ENCODE measurements around the gene CCDC187.

CCDC187 gene

DNA sequence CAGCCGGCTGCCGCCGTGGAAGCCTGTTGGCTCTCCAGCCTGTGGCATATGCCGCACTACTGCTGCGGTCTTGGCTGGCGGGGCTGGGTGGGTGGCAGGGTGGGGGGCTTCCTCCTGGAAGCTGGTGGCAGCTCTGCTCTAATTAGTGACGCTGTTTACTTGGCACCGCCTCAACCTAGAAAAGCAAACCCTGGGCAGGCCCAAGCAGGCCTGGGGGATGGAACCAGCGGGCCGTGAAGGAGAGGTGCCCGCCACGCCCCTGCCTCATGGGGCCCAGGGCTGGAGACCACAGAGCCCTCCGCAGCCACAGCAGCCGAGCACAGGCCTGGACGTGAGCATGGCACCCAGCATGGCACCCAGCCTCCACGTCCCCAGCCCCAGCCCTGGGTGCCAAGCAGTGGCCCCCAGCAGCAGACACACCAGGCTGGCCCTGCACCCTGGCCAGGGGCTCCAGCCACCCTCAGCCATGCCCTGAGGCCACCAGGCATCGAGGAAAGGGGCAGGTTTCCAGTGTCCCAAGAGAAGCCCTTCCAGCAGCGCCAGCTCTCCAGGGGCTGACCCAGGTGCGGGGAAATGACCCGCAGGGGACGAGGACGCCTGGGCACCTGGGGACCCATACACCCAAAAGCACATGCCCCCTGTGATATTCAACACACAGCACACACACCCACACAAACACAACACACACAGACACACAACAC lies 5.4 kb upstream of the CCDC187 start:
- Histone ChIP-seq H3K9me3 (ENCODE audit: insufficient read depth, low read length) (no peaks in the 10 kb centered on the region), H3K27me3 (ENCODE audit: insufficient read depth, insufficient read length) (no peaks in the 10 kb centered on the region), H3K36me3 (ENCODE audit: insufficient read depth, insufficient read length, low read length) (no peaks in the 10 kb centered on the region), H3K4me1 (ENCODE audit: insufficient read depth, insufficient read length) (peaks cover 21% of the 10 kb centered on the region), H3K4me3 (ENCODE audit: insufficient read length, low read depth) (no peak overlapping the region), H3K9ac (ENCODE audit: insufficient read length, low read depth) (no peak overlapping the region)
- TF ChIP-seq YY1 (IDR thresholded peaks at IDR 0.05; ENCODE audit: insufficient read depth, insufficient read length): no peak
- TF ChIP-seq ZNF274 (IDR thresholded peaks at IDR 0.05; ENCODE audit: low read depth, low read length): no peak
- TF ChIP-seq SUZ12 (IDR thresholded peaks at IDR 0.05; ENCODE audit: extremely low read depth, insufficient read depth, insufficient read length): no peak
- no peak for DNase-seq (ENCODE audit: low read depth, low spot score)

DNA sequence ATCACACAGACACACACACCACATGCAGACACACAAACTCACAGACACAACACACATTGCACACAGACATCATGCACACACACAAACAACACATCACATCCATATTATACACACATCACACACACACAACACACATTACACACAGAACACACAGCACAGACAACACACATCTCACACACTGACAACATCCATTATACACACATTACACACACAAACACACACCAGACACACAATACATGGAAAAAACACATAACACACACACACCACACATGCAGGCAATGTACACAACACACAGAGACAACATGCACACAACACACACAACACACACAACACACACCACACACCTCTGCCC lies 4.8 kb upstream of the CCDC187 start:
- Histone ChIP-seq H3K9ac (ENCODE audit: insufficient read length, low read depth) (no peak overlapping the region), H3K4me3 (ENCODE audit: insufficient read length, low read depth) (no peak overlapping the region), H3K36me3 (ENCODE audit: insufficient read depth, insufficient read length, low read length) (no peaks in the 10 kb centered on the region), H3K27me3 (ENCODE audit: insufficient read depth, insufficient read length) (no peaks in the 10 kb centered on the region), H3K9me3 (ENCODE audit: insufficient read depth, low read length) (no peaks in the 10 kb centered on the region), H3K4me1 (ENCODE audit: insufficient read depth, insufficient read length) (peaks cover 26% of the 10 kb centered on the region)
- TF ChIP-seq SUZ12 (IDR thresholded peaks at IDR 0.05; ENCODE audit: extremely low read depth, insufficient read depth, insufficient read length) (no peak), ZNF274 (IDR thresholded peaks at IDR 0.05; ENCODE audit: low read depth, low read length) (no peak), YY1 (IDR thresholded peaks at IDR 0.05; ENCODE audit: insufficient read depth, insufficient read length) (no peak)
- no peak for DNase-seq (ENCODE audit: low read depth, low spot score)

DNA sequence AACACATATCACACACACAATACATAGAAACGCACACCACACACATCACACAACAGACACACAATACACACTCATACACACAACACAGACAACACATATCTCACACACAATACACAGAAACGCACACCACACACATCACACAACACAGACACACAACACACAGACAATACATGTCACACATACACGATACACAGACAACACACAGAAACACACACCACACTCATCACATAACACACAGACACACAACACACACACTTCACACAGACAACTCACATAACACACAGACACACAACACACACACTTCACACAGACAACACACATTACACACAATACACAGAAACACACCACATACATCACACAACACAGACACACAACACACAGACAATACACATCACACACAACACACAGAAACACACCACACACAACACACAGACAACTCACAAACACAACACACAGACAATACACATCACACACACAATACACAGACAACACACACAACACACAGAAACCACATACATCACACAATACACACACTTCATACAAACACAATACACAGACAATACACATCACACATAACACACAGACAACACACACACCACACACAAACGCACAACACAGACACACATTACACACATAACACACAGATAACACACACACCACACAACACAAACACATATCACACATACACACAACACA lies 4.3 kb upstream of the CCDC187 start:
- no peak overlapping the region for H3K9ac ChIP-seq (ENCODE audit: insufficient read length, low read depth)
- H3K4me1 ChIP-seq (ENCODE audit: insufficient read depth, insufficient read length): peaks cover 29% of the 10 kb centered on the region

DNA sequence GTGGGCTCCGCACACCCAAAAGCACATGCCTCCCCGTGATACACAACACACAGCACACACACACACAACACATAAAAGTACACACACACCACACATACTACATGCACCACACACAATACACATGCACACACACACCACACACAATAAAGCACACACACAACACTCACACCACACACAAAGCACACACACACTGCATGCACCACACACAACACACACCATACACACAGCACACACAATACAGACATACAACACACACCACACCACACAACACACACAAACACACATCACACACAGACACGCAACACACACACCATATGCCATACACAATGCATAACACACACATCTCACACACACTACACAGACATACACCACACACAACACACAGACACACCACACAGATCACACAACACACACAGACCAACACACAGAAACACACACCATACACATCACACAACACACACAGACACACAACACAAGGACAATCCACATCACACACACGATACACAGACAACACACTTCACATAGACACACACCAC lies 3.4 kb upstream of the CCDC187 start:
- no peaks in the 10 kb centered on the region for H3K9me3 ChIP-seq (ENCODE audit: insufficient read depth, low read length)
- no peaks in the 10 kb centered on the region for H3K36me3 ChIP-seq (ENCODE audit: insufficient read depth, insufficient read length, low read length)
- no peak overlapping the region for H3K9ac ChIP-seq (ENCODE audit: insufficient read length, low read depth)
- no peaks in the 10 kb centered on the region for H3K27me3 ChIP-seq (ENCODE audit: insufficient read depth, insufficient read length)
- H3K4me1 ChIP-seq (ENCODE audit: insufficient read depth, insufficient read length): peaks cover 31% of the 10 kb centered on the region
- no peak for TF ChIP-seq ZNF274 (IDR thresholded peaks at IDR 0.05; ENCODE audit: low read depth, low read length)
- no peak for TF ChIP-seq YY1 (IDR thresholded peaks at IDR 0.05; ENCODE audit: insufficient read depth, insufficient read length)
- TF ChIP-seq SUZ12 (IDR thresholded peaks at IDR 0.05; ENCODE audit: extremely low read depth, insufficient read depth, insufficient read length): no peak
- no peak for DNase-seq (ENCODE audit: low read depth, low spot score)
- H3K4me3 ChIP-seq (ENCODE audit: insufficient read length, low read depth): no peak overlapping the region

More for the DNA sequence above, 4.3 kb upstream of the CCDC187 start:
- no peak for DNase-seq (ENCODE audit: low read depth, low spot score)
- Histone ChIP-seq H3K27me3 (ENCODE audit: insufficient read depth, insufficient read length) (no peaks in the 10 kb centered on the region), H3K36me3 (ENCODE audit: insufficient read depth, insufficient read length, low read length) (no peaks in the 10 kb centered on the region), H3K4me3 (ENCODE audit: insufficient read length, low read depth) (no peak overlapping the region), H3K9me3 (ENCODE audit: insufficient read depth, low read length) (no peaks in the 10 kb centered on the region)
- TF ChIP-seq ZNF274 (IDR thresholded peaks at IDR 0.05; ENCODE audit: low read depth, low read length): no peak
- TF ChIP-seq SUZ12 (IDR thresholded peaks at IDR 0.05; ENCODE audit: extremely low read depth, insufficient read depth, insufficient read length): no peak
- no peak for TF ChIP-seq YY1 (IDR thresholded peaks at IDR 0.05; ENCODE audit: insufficient read depth, insufficient read length)

DNA sequence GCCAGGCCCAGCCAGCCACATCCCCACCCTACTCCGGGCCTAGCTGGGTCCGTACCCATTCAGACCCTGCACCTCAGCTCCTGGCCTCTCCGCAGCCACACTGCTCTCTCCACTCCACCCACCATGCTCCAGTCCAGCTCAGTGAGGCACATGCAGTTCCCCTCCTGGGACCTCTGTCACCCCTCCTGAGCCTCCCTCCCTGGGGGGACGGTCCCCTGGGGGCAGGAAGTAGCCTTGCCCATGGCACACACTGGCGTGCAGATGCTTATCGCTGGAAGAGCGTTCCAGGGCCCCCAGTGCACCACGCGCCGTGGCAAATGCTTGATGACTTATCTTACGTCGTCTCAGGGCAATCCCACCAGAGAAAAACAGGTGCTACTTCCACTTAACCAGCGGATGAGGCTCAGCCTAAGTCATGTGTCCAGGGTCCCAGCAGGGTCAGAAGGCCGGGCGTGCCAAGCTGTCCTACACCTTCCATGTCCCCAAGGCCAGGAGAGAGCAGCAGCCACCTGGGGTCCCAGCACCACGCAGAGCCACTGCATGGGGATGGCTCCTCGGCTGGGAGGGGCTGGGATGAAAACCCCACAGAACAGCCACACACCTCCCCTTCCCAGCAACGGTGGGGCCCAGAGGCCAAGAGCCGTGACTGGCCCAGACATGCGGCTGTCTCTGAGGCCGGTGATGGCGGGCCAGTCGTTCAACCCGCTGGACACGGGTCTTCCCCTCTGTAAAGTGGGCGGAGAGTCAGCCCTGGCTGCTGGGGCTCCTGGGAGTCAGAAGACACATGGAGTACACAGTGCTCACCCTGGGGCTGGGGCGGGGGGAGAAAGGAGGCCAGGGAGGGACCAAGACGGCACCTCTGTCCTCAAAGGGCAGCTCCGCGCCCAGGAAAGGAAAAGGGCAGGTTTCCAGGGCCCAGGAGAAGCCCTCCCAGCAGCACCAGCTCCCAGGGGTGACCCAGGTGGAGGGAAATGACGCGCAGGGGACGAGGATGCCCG lies 2.6 kb upstream of the CCDC187 start:
- no peaks in the 10 kb centered on the region for H3K9me3 ChIP-seq (ENCODE audit: insufficient read depth, low read length)
- H3K4me3 ChIP-seq (ENCODE audit: insufficient read length, low read depth): no peak overlapping the region
- H3K9ac ChIP-seq (ENCODE audit: insufficient read length, low read depth): no peak overlapping the region
- no peaks in the 10 kb centered on the region for H3K36me3 ChIP-seq (ENCODE audit: insufficient read depth, insufficient read length, low read length)
- H3K4me1 ChIP-seq (ENCODE audit: insufficient read depth, insufficient read length): peaks cover 31% of the 10 kb centered on the region
- no peak for DNase-seq (ENCODE audit: low read depth, low spot score)
- H3K27me3 ChIP-seq (ENCODE audit: insufficient read depth, insufficient read length): no peaks in the 10 kb centered on the region
- no peak for TF ChIP-seq ZNF274 (IDR thresholded peaks at IDR 0.05; ENCODE audit: low read depth, low read length)
- TF ChIP-seq SUZ12 (IDR thresholded peaks at IDR 0.05; ENCODE audit: extremely low read depth, insufficient read depth, insufficient read length): no peak
- no peak for TF ChIP-seq YY1 (IDR thresholded peaks at IDR 0.05; ENCODE audit: insufficient read depth, insufficient read length)

DNA sequence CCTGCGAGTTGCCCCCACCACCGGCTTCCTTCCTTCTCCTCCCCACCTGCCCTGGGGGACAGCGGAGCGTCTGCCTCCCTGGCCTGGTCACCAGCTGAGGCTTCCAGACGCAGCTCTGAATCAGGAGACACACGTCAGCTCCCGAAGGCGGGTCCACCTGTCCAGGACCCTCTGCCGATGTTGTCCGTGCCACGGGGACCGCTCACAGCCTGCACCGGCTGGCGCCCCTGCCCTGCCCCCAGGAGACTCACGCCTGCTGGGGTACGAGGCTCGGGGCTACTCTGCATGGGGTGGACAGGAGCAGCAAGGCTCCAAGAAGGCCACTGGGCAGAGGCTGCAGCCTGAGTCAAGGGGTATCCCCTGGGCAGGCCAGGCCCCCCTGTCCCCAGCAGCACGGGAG lies 1.9 kb upstream of the CCDC187 start:
- no peaks in the 10 kb centered on the region for H3K36me3 ChIP-seq (ENCODE audit: insufficient read depth, insufficient read length, low read length)
- H3K9me3 ChIP-seq (ENCODE audit: insufficient read depth, low read length): no peaks in the 10 kb centered on the region
- no peak for TF ChIP-seq YY1 (IDR thresholded peaks at IDR 0.05; ENCODE audit: insufficient read depth, insufficient read length)
- no peak for TF ChIP-seq ZNF274 (IDR thresholded peaks at IDR 0.05; ENCODE audit: low read depth, low read length)
- no peak for TF ChIP-seq SUZ12 (IDR thresholded peaks at IDR 0.05; ENCODE audit: extremely low read depth, insufficient read depth, insufficient read length)
- H3K9ac ChIP-seq (ENCODE audit: insufficient read length, low read depth): no peak overlapping the region
- no peaks in the 10 kb centered on the region for H3K27me3 ChIP-seq (ENCODE audit: insufficient read depth, insufficient read length)
- H3K4me1 ChIP-seq (ENCODE audit: insufficient read depth, insufficient read length): peaks cover 25% of the 10 kb centered on the region
- H3K4me3 ChIP-seq (ENCODE audit: insufficient read length, low read depth): no peak overlapping the region
- no peak for DNase-seq (ENCODE audit: low read depth, low spot score)

All from NT2/D1 (cell line).